CD4-positive, CD25-positive, alpha-beta regulatory T cell (primary cell): Measurements from ENCODE around the gene NEDD9. TPM values are rescaled to one million over a fixed set of nuclear protein-coding genes. Genes with fewer than 3 reads are reported as not detected.

ENCODE experiments used
- ATAC-seq, 2 donors: fragments of 150-1000 bp; cut with Tn5 transposase; one replicate each; pipeline ENCODE4 v1.10.0; 2021; ENCODE audit warnings: low read depth in 2 of 2, moderate number of reproducible peaks in 2 of 2, moderate library complexity in 1 of 2
- DNase-seq, 3 donors: peaks; one replicate each; pipeline versions ENCODE4 v3.0.0 to v3.0.0-alpha.2; 2012 to 2022; ENCODE audit warnings: mixed read lengths in 1 of 3
- H3K27ac ChIP-seq: one replicate; pipeline ENCODE4 v1.7.0; 2013; ENCODE audit warnings: mild to moderate bottlenecking, low read length; ENCODE audit not compliant: insufficient read depth, poor library complexity, severe bottlenecking
- H3K27me3 ChIP-seq: one replicate; pipeline ENCODE4 v1.7.0; 2013; ENCODE audit warnings: low read length; ENCODE audit not compliant: control insufficient read depth, insufficient read depth
- H3K36me3 ChIP-seq: one replicate; pipeline ENCODE4 v1.7.0; 2013; ENCODE audit warnings: mild to moderate bottlenecking, low read length, moderate library complexity; ENCODE audit not compliant: control insufficient read depth, insufficient read depth
- H3K4me1 ChIP-seq: 2 replicates; pipeline ENCODE4 v1.7.0; 2013; ENCODE audit warnings: mild to moderate bottlenecking, low read length; ENCODE audit not compliant: insufficient read depth, control insufficient read depth, poor library complexity, severe bottlenecking
- H3K4me3 ChIP-seq: one replicate; pipeline ENCODE4 v1.7.0; 2013; ENCODE audit warnings: low read depth, mild to moderate bottlenecking, low read length, moderate library complexity
- H3K9me3 ChIP-seq, 2 experiments: 1 replicate in 1 of 2; 2 replicates in 1 of 2; pipeline ENCODE4 v1.7.0; 2013; ENCODE audit warnings: low read length in 2 of 2, mild to moderate bottlenecking in 1 of 2, moderate library complexity in 1 of 2; ENCODE audit not compliant: control insufficient read depth in 2 of 2
- H3K27ac Mint-ChIP-seq, 3 donors: one replicate each; pipeline ENCODE4 v1.8.0; 2020 to 2022; ENCODE audit warnings: mild to moderate bottlenecking in 3 of 3, mixed read lengths in 3 of 3, moderate library complexity in 2 of 3
- H3K27me3 Mint-ChIP-seq: one replicate; pipeline ENCODE4 v1.8.0; 2022; ENCODE audit warnings: mild to moderate bottlenecking, mixed read lengths
- H3K36me3 Mint-ChIP-seq: one replicate; pipeline ENCODE4 v1.8.0; 2020; ENCODE audit warnings: mixed read lengths
- H3K4me1 Mint-ChIP-seq, 4 donors: one replicate each; pipeline ENCODE4 v1.8.0; 2020 to 2022; ENCODE audit warnings: mixed read lengths in 4 of 4, mild to moderate bottlenecking in 1 of 4
- H3K4me3 Mint-ChIP-seq, 4 donors: one replicate each; pipeline ENCODE4 v1.8.0; 2020 to 2022; ENCODE audit warnings: mild to moderate bottlenecking in 4 of 4, mixed read lengths in 4 of 4, moderate library complexity in 3 of 4
- H3K9me3 Mint-ChIP-seq, 7 donors: one replicate each; pipeline ENCODE4 v1.8.0; 2020 to 2022; ENCODE audit warnings: mixed read lengths in 7 of 7, mild to moderate bottlenecking in 3 of 7, moderate library complexity in 2 of 7
- polyA plus RNA-seq, 4 donors: library from polyadenylated mRNA; unstranded; fragments of 300-500 nt; fragmentation: Illumina TruSeq; gene quantifications; one replicate each; pipeline ENCODE4 v1.2.3, GENCODE V29; 2021
- total RNA-seq: library from RNA; stranded (reverse); gene quantifications from one replicate; pipeline ENCODE4 v1.2.3, GENCODE V29; 2022

NEDD9 gene
- total and polyA plus RNA-seq, 5 donors from 2014 or later = 18.1 to 104 (median 20.0) TPM

- H3K27ac ChIP-seq = no peak overlapping the region
- no peak overlapping the region for H3K27ac Mint-ChIP-seq
- H3K9me3 ChIP-seq = no peaks in the 10 kb centered on the region
- no peaks in the 10 kb centered on the region for H3K36me3 ChIP-seq
- no peaks in the 10 kb centered on the region for H3K4me1 ChIP-seq
- no peaks in the 10 kb centered on the region for H3K36me3 Mint-ChIP-seq
- H3K9me3 Mint-ChIP-seq = peaks cover 0 to 4% (median 0%) of the 10 kb centered on the region in 7 donors
- peaks cover 19% of the 10 kb centered on the region for H3K27me3 Mint-ChIP-seq
- DNase-seq (no peak), ATAC-seq (no peak)
- peaks cover 2 to 13% (median 5%) of the 10 kb centered on the region in 4 donors for H3K4me1 Mint-ChIP-seq
- H3K27me3 ChIP-seq = no peaks in the 10 kb centered on the region
- peak overlapping the region in 1 of 4 donors; percentile 10 for H3K4me3 Mint-ChIP-seq
- H3K4me3 ChIP-seq = no peak overlapping the region
Measured at GRCh38 chr6:11155589-11155988, 76.9 kb downstream of the NEDD9 start.

- Histone ChIP-seq H3K4me3 (no peak overlapping the region), H3K27me3 (no peaks in the 10 kb centered on the region), H3K36me3 (no peaks in the 10 kb centered on the region), H3K27ac (no peak overlapping the region), H3K4me1 (no peaks in the 10 kb centered on the region), H3K9me3 (no peaks in the 10 kb centered on the region)
- H3K4me1 Mint-ChIP-seq = peaks cover 2 to 13% (median 5%) of the 10 kb centered on the region in 4 donors
- H3K27me3 Mint-ChIP-seq = peaks cover 19% of the 10 kb centered on the region
- H3K4me3 Mint-ChIP-seq = peak overlapping the region in 2 of 4 donors; percentile 53 to 71
- DNase-seq = no peak
- no peak for ATAC-seq
- H3K9me3 Mint-ChIP-seq = peaks cover 0 to 4% (median 0%) of the 10 kb centered on the region in 7 donors
- H3K27ac Mint-ChIP-seq = peak overlapping the region in 1 of 3 donors; percentile 2
- peaks cover 6% of the 10 kb centered on the region for H3K36me3 Mint-ChIP-seq
Measured at GRCh38 chr6:11153447-11153846, 79.0 kb downstream of the NEDD9 start.

GRCh38 chr6:11152581-11152980 is 79.9 kb downstream of the NEDD9 start:
- Histone ChIP-seq H3K9me3 (no peaks in the 10 kb centered on the region), H3K4me3 (no peak overlapping the region), H3K36me3 (no peaks in the 10 kb centered on the region), H3K4me1 (no peaks in the 10 kb centered on the region), H3K27ac (no peak overlapping the region), H3K27me3 (no peaks in the 10 kb centered on the region)
- Mint-ChIP-seq H3K4me3 (no peak overlapping the region), H3K9me3 (peaks cover 0 to 4% (median 0%) of the 10 kb centered on the region in 7 donors), H3K36me3 (peaks cover 6% of the 10 kb centered on the region), H3K27ac (no peak overlapping the region), H3K27me3 (peaks cover 24% of the 10 kb centered on the region), H3K4me1 (peaks cover 2 to 13% (median 5%) of the 10 kb centered on the region in 4 donors)
- no peak for DNase-seq
- no peak for ATAC-seq

- peaks cover 0 to 4% (median 0%) of the 10 kb centered on the region in 7 donors for H3K9me3 Mint-ChIP-seq
- Histone ChIP-seq H3K4me1 (no peaks in the 10 kb centered on the region), H3K36me3 (no peaks in the 10 kb centered on the region), H3K27me3 (no peaks in the 10 kb centered on the region), H3K4me3 (no peak overlapping the region), H3K9me3 (no peaks in the 10 kb centered on the region), H3K27ac (no peak overlapping the region)
- H3K36me3 Mint-ChIP-seq = peaks cover 6% of the 10 kb centered on the region
- H3K27ac Mint-ChIP-seq = no peak overlapping the region
- DNase-seq = no peak
- ATAC-seq = no peak
- peaks cover 24% of the 10 kb centered on the region for H3K27me3 Mint-ChIP-seq
- H3K4me3 Mint-ChIP-seq = no peak overlapping the region
- peaks cover 2 to 13% (median 5%) of the 10 kb centered on the region in 4 donors for H3K4me1 Mint-ChIP-seq
Measured at GRCh38 chr6:11151488-11151887, 81.0 kb downstream of the NEDD9 start.

- H3K27ac Mint-ChIP-seq = no peak overlapping the region
- H3K9me3 ChIP-seq = no peaks in the 10 kb centered on the region
- no peak for ATAC-seq
- DNase-seq = no peak
- no peak overlapping the region for H3K27ac ChIP-seq
- no peak overlapping the region for H3K4me3 Mint-ChIP-seq
- H3K36me3 Mint-ChIP-seq = peaks cover 6% of the 10 kb centered on the region
- no peaks in the 10 kb centered on the region for H3K27me3 ChIP-seq
- H3K36me3 ChIP-seq = no peaks in the 10 kb centered on the region
- H3K27me3 Mint-ChIP-seq = peaks cover 12% of the 10 kb centered on the region
- H3K9me3 Mint-ChIP-seq = no peaks in the 10 kb centered on the region
- peaks cover under 1 to 10% (median 5%) of the 10 kb centered on the region in 4 donors for H3K4me1 Mint-ChIP-seq
- H3K4me1 ChIP-seq = peaks cover under 1% of the 10 kb centered on the region
- H3K4me3 ChIP-seq = no peak overlapping the region
Measured at GRCh38 chr6:11149551-11149950, 82.9 kb downstream of the NEDD9 start.

GRCh38 chr6:11146117-11146826 is 86.2 kb downstream of the NEDD9 start:
- H3K27ac Mint-ChIP-seq = peak overlapping the region in 1 of 3 donors; percentile 82
- H3K27me3 Mint-ChIP-seq = peaks cover 5% of the 10 kb centered on the region
- Histone ChIP-seq H3K36me3 (no peaks in the 10 kb centered on the region), H3K4me3 (no peak overlapping the region), H3K27me3 (no peaks in the 10 kb centered on the region), H3K27ac (no peak overlapping the region), H3K9me3 (no peaks in the 10 kb centered on the region), H3K4me1 (peaks cover 3% of the 10 kb centered on the region)
- H3K36me3 Mint-ChIP-seq = peaks cover 6% of the 10 kb centered on the region
- DNase-seq (no peak), ATAC-seq (no peak)
- no peaks in the 10 kb centered on the region for H3K9me3 Mint-ChIP-seq
- H3K4me3 Mint-ChIP-seq = no peak overlapping the region
- H3K4me1 Mint-ChIP-seq = peaks cover 0 to 4% (median 0%) of the 10 kb centered on the region in 4 donors

- no peak overlapping the region for H3K27ac ChIP-seq
- Mint-ChIP-seq H3K9me3 (peaks cover 0 to 2% (median 0%) of the 10 kb centered on the region in 7 donors), H3K27me3 (peaks cover 5% of the 10 kb centered on the region), H3K4me3 (no peak overlapping the region), H3K4me1 (peaks cover 0 to 4% (median under 1%) of the 10 kb centered on the region in 4 donors), H3K36me3 (peaks cover under 1% of the 10 kb centered on the region), H3K27ac (no peak overlapping the region)
- no peaks in the 10 kb centered on the region for H3K27me3 ChIP-seq
- no peak overlapping the region for H3K4me3 ChIP-seq
- no peaks in the 10 kb centered on the region for H3K36me3 ChIP-seq
- DNase-seq (peak; percentile 58 to 78 (median 66)), ATAC-seq (peak; percentile 63 to 77)
- H3K4me1 ChIP-seq = peaks cover 3% of the 10 kb centered on the region
- no peaks in the 10 kb centered on the region for H3K9me3 ChIP-seq
Measured at GRCh38 chr6:11144393-11144851, 88.0 kb downstream of the NEDD9 start.
